ENCODE measurements around the gene CNR2. TPM values are rescaled to one million over a fixed set of nuclear protein-coding genes. Genes with fewer than 3 reads are reported as not detected.

The CNR2 gene
- total and polyA plus RNA-seq, 2 of the 4 experiments (the other 2 are of a cell fraction): not detected

DNA sequence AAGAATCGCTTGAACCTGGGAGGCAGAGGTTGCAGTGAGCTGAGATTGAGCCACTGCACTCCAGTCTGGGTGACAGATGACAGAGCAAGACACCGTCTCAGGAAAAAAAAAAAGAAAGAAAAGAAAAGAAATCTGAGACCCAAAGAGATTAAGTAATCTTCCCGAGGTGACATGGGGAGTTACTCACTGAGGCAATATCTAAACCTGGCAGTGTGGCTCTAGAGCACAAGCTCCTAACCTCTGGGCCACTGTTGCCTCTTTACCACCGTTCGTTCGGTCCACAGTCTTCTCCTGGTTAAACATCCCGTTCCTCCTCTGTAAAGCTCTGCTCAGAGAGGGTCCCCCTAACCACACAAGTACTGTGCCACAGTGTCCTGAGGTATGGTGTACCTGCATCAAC lies 89.4 kb downstream of the CNR2 start:
- Histone ChIP-seq H2BK20ac (ENCODE audit: low read depth, low read length) (no peak overlapping the region), H3K14ac (replicated peaks; ENCODE audit: low read depth, low read length) (no peak overlapping the region), H3K9me1 (ENCODE audit: insufficient read depth, low read length) (peaks cover 4% of the 10 kb centered on the region), H3K79me1 (ENCODE audit: low read depth in 1 of 2, low read length in 2 of 2) (peaks cover 14 to 17% of the 10 kb centered on the region in 2 experiments), H3K4me2 (ENCODE audit: low read depth, low read length) (peak overlapping the region; percentile 47), H2BK5ac (ENCODE audit: low read depth, low read length, poor library complexity, severe bottlenecking) (no peak overlapping the region), H3K4me3 (ENCODE audit: insufficient read depth, low read depth, low read length) (no peak overlapping the region), H4K8ac (ENCODE audit: low read depth in 2 of 2, low read length in 2 of 2) (no peak overlapping the region), H4K20me1 (ENCODE audit: insufficient read depth, low read length) (no peaks in the 10 kb centered on the region), H4K5ac (ENCODE audit: low read depth, low read length) (no peak overlapping the region), H2AK9ac (replicated peaks; ENCODE audit: low read depth, low read length, poor library complexity) (no peak overlapping the region), H3K27ac (ENCODE audit: insufficient read depth, low read length) (no peak overlapping the region), H2AK5ac (ENCODE audit: low read depth, low read length) (peak overlapping the region; percentile 77), H2AFZ (replicated peaks; ENCODE audit: low read length, poor library complexity) (no peak overlapping the region), H3K36me3 (ENCODE audit: control insufficient read depth, insufficient read depth, low read length) (no peaks in the 10 kb centered on the region), H3K9ac (ENCODE audit: low read depth, low read length) (no peak overlapping the region), H3K4ac (ENCODE audit: low read depth, low read length) (no peak overlapping the region), H4K91ac (ENCODE audit: insufficient read depth, low read depth, low read length) (no peak overlapping the region), H3K27me3 (ENCODE audit: control insufficient read depth, insufficient read depth, low read length) (no peaks in the 10 kb centered on the region), H2BK15ac (ENCODE audit: low read depth, low read length) (no peak overlapping the region), H3K56ac (ENCODE audit: extremely low read depth, insufficient read depth, low read length) (no peak overlapping the region), H3K9me3 (ENCODE audit: control insufficient read depth, insufficient read depth, low read length) (no peaks in the 10 kb centered on the region), H3K4me1 (ENCODE audit: control insufficient read depth, insufficient read depth, low read length) (peaks cover 3% of the 10 kb centered on the region), H3K18ac (ENCODE audit: low read depth, low read length) (no peak overlapping the region), H2BK120ac (ENCODE audit: low read depth, low read length) (no peak overlapping the region), H3K23ac (ENCODE audit: low read depth, low read length) (no peak overlapping the region)
- TF ChIP-seq, protein P1, sequence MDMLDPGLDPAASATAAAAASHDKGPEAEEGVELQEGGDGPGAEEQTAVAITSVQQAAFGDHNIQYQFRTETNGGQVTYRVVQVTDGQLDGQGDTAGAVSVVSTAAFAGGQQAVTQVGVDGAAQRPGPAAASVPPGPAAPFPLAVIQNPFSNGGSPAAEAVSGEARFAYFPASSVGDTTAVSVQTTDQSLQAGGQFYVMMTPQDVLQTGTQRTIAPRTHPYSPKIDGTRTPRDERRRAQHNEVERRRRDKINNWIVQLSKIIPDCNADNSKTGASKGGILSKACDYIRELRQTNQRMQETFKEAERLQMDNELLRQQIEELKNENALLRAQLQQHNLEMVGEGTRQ (IDR thresholded peaks at IDR 0.05; ENCODE audit: low read depth, low read length): no peak
- TF ChIP-seq CEBPB (IDR thresholded peaks at IDR 0.05; ENCODE audit: low read depth, low read length) (no peak), FOS (IDR thresholded peaks at IDR 0.05; ENCODE audit: low read depth, low read length) (no peak), MAFK (IDR thresholded peaks at IDR 0.05; ENCODE audit: low read depth, low read length) (no peak), MAZ (IDR thresholded peaks at IDR 0.05; ENCODE audit: borderline replicate concordance, low read depth, low read length) (no peak), CHD1 (IDR thresholded peaks at IDR 0.05; ENCODE audit: low read depth, low read length) (no peak)
- WGBS, 2 experiments (ENCODE audit: extremely low coverage in 2 of 2, insufficient read length in 1 of 2): 84% methylated on average over 4 of the region's 7 CpGs; no CpG with 5 or more reads in 1 of the 2 experiments
- intact Hi-C loops (cut with micrococcal nuclease) (no loop called here), in situ Hi-C loops (cut with MboI; ENCODE audit: low sequenced_read_pairs) (no loop called here), dilution Hi-C loops (cut with HindIII; ENCODE audit: low sequenced_read_pairs, unreplicated experiment) (no loop called here)
- no TSS peak for BruUV-seq (replicated peaks)
- POLR2A ChIA-PET (ENCODE audit: unreplicated experiment): no interaction called here
- ATAC-seq (ENCODE audit: low read depth) (no peak), DNase-seq (no peak)
- CTCF ChIA-PET: no interaction called here

Small RNAs within 50 kb of the gene (microRNA-seq; reads per million reads assigned to microRNA genes)
- gene MIR378F (ENCODE audit: insufficient read depth in 1 of 2, insufficient read length in 1 of 2, unreplicated experiment in 1 of 2): 0 reads per million in 2 experiments

Small RNAs within 50 kb of the gene (small RNA-seq; reads per million reads assigned to genes)
- gene MIR378F: 0 to 0.42 (median 0) reads per million in 5 experiments

Other genes with a start within 250 kb of the CNR2 start
- gene RPL11, start 221.6 kb downstream of the CNR2 start, total RNA-seq (2012; rRNA removed): 452 and 980 TPM in 2 replicates
- gene RPL11, start 221.6 kb downstream of the CNR2 start, polyA plus RNA-seq (2012; rRNA removed): 1,692 and 1,751 TPM in 2 replicates
- gene ELOA, start 169.9 kb downstream of the CNR2 start, total RNA-seq (2012; rRNA removed): 40.7 and 44.4 TPM in 2 replicates
- 19.5 and 22.9 TPM in 2 replicates for gene ELOA, start 169.9 kb downstream of the CNR2 start, polyA plus RNA-seq (2012; rRNA removed)
- gene PITHD1, start 134.9 kb downstream of the CNR2 start, total RNA-seq (2012; rRNA removed): 23.8 and 34.2 TPM in 2 replicates
- gene PITHD1, start 134.9 kb downstream of the CNR2 start, polyA plus RNA-seq (2012; rRNA removed): 31.8 and 32.0 TPM in 2 replicates
- 43.9 and 44.3 TPM in 2 replicates for gene LYPLA2, start 122.2 kb downstream of the CNR2 start, total RNA-seq (2012; rRNA removed)
- gene LYPLA2, start 122.2 kb downstream of the CNR2 start, polyA plus RNA-seq (2012; rRNA removed): 78.6 and 88.5 TPM in 2 replicates
- 28.3 and 31.7 TPM in 2 replicates for gene GALE, start 112.6 kb downstream of the CNR2 start, total RNA-seq (2012; rRNA removed)
- 39.9 and 44.5 TPM in 2 replicates for gene GALE, start 112.6 kb downstream of the CNR2 start, polyA plus RNA-seq (2012; rRNA removed)
- 31.9 and 33.5 TPM in 2 replicates for gene HMGCL, start 87.9 kb downstream of the CNR2 start, total RNA-seq (2012; rRNA removed)
- gene HMGCL, start 87.9 kb downstream of the CNR2 start, polyA plus RNA-seq (2012; rRNA removed): 25.3 and 30.6 TPM in 2 replicates
- gene FUCA1, start 45.1 kb downstream of the CNR2 start, total RNA-seq (2012; rRNA removed): 2.8 and 2.9 TPM in 2 replicates
- gene FUCA1, start 45.1 kb downstream of the CNR2 start, polyA plus RNA-seq (2012; rRNA removed): 2.5 and 3.5 TPM in 2 replicates
- 76.0 and 106 TPM in 2 replicates for gene PNRC2, start 46.5 kb upstream of the CNR2 start, total RNA-seq (2012; rRNA removed)
- gene PNRC2, start 46.5 kb upstream of the CNR2 start, polyA plus RNA-seq (2012; rRNA removed): 40.3 and 50.6 TPM in 2 replicates
- 110 and 189 TPM in 2 replicates for gene SRSF10, start 67.0 kb upstream of the CNR2 start, total RNA-seq (2012; rRNA removed)
- gene SRSF10, start 67.0 kb upstream of the CNR2 start, polyA plus RNA-seq (2012; rRNA removed): 76.2 and 90.1 TPM in 2 replicates
- not detected in 2 replicates for gene MYOM3, start 198.8 kb upstream of the CNR2 start, total RNA-seq (2012; rRNA removed)
- gene MYOM3, start 198.8 kb upstream of the CNR2 start, polyA plus RNA-seq (2012; rRNA removed): 0.03 TPM in 1 of 2 replicates, not detected in the other
- gene IL22RA1, start 229.8 kb upstream of the CNR2 start, total RNA-seq (2012; rRNA removed): not detected in 2 replicates
- not detected in 2 replicates for gene IL22RA1, start 229.8 kb upstream of the CNR2 start, polyA plus RNA-seq (2012; rRNA removed)